GM12873 (cell line): ENCODE results near the gene ZNF536.

Experiments used
- TF ChIP-seq, protein P1 (sequence below): IDR thresholded peaks from 2 replicates; pipeline ENCODE4 v1.5.1; 2012; ENCODE audit warnings: low read depth, mild to moderate bottlenecking, moderate library complexity, low read length, control low read depth; ENCODE audit not compliant: insufficient read depth; ENCODE audit errors: missing control alignments

ZNF536 gene

DNA sequence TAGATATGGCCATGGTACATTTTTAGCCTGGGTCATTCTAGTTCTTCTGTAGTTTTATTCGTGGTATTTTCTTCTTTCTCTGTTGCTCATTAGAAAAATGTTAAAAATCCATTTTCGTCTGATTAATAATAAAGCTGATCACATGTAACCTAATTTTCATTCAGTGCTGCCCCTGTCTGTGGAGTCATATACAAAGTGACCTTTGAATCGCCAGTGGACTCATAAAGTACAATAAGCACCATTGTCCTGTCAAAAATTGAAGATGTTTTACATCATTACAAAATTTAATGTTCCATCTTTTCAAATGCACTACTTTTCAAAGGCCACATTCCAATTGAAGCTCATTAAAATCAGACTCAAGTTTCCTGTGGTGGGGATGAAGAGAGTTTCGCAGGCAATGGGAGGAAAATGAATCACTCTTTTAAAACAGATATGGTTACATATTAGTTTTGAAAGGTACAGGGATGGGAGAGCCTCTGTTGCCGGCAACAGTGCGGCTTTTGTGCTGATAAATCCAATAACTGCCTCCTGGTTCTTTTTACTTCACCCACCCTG, 205.4 kb downstream of the ZNF536 start:
- TF ChIP-seq, protein P1, sequence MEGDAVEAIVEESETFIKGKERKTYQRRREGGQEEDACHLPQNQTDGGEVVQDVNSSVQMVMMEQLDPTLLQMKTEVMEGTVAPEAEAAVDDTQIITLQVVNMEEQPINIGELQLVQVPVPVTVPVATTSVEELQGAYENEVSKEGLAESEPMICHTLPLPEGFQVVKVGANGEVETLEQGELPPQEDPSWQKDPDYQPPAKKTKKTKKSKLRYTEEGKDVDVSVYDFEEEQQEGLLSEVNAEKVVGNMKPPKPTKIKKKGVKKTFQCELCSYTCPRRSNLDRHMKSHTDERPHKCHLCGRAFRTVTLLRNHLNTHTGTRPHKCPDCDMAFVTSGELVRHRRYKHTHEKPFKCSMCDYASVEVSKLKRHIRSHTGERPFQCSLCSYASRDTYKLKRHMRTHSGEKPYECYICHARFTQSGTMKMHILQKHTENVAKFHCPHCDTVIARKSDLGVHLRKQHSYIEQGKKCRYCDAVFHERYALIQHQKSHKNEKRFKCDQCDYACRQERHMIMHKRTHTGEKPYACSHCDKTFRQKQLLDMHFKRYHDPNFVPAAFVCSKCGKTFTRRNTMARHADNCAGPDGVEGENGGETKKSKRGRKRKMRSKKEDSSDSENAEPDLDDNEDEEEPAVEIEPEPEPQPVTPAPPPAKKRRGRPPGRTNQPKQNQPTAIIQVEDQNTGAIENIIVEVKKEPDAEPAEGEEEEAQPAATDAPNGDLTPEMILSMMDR = no peak

DNA sequence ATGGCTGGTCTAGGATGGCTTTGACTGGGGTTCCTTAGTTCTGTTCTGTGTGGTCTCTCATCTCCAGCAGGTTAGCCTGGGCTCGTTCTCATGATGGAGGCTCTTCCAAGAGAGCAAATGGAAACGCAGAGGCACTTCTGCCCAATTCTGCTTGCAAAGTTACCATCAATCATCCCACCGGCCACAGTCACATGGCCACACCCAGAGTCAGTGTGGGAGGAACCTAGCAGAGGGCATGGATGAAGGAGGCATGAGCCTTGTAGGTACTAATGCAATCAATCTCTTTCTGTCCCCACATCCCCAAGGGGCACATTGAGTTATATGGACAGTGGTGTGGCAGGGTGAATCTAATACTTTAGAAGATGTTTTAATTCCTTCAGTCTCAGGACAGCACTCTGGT, 207.2 kb downstream of the ZNF536 start:
- TF ChIP-seq, protein P1 = no peak

DNA sequence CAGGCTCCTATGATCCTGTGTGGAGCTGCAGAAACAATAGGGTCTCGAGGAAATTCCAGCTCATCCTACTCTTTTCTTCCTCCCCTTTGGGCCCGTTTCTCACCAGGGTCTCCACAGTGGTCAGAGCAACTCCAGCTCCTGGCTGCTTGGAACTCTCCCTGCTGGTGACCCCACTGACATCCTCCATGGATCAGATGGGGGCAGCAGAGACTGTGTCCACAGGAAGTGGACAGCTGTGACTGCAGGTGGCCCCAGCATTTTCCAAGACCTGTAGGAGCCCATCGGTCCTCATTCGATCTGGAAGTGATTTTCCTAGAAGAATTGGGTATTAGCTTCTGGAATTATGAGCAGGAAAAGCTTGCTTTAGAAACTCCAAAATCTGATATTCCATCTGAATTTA, 208.5 kb downstream of the ZNF536 start:
- TF ChIP-seq, protein P1 = no peak

DNA sequence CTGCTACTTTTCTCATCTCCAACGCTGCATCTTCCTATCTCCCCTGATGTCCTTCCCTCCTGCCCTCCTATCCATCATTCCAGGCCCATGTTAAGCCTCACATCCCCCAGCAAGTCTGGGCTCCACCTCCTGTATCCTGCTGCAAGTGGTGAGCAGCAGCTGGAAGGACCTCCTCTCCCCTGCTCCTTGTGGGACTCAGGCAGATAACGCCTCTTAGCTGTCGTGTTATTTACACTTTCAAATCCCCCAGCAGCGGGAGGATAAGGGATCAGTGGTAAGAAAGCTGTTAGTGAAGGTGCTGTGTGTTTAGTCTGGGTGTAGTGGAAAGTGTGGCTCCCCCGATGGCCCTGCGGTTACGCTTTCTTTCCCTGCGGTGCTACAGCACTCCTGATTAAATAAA, 211.9 kb downstream of the ZNF536 start:
- TF ChIP-seq, protein P1 = no peak

DNA sequence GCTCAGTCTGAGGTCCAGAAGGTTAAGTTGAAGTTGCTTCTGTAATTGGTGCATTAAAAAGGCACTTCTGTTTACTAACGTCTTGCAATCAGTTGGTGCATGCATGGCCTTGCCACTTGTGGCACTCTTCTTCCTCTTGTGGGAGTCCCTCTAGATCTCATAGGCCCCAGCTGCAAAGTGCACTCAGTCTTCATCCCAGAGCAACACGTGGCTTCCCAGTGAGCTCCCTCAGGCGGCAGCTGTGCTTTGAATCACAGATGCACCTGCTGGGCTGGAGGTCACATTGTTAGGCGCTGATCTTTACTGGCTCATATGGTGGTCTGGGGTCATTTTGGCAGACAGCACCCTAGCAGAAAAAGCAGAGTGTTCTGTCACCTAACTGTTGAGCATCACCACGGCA, 215.7 kb downstream of the ZNF536 start:
- TF ChIP-seq, protein P1 = no peak

DNA sequence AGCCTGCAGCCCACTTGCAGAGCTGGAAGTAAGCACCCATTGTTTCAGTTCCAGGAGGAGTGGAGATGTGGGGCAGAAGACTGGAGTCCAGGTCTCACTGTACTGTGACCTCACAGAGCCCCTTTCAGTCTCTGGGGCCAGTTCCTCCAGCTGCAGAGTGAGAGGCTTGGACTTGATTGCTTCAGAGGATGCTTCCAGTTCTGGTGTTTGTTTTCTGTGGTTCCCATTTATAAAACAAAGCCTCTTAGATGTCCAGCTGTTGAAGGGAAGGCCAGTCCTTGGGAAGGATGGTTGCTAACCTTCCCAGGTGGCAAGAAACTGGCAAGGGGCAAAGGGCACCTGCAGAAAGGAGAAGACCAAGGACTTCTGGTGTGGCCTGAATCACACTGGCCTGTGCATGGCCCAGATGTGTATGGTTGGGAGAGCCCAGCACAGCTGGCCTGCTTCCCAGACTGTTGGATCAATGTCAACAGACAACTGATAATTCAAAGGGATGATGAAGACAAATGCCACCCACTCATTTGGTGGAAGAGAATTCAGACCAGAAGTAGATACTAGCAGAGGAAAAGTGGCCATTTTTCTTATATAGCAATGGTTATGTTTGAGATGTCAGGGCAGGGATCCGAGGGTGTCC, 218.5 kb downstream of the ZNF536 start:
- TF ChIP-seq, protein P1 = no peak

DNA sequence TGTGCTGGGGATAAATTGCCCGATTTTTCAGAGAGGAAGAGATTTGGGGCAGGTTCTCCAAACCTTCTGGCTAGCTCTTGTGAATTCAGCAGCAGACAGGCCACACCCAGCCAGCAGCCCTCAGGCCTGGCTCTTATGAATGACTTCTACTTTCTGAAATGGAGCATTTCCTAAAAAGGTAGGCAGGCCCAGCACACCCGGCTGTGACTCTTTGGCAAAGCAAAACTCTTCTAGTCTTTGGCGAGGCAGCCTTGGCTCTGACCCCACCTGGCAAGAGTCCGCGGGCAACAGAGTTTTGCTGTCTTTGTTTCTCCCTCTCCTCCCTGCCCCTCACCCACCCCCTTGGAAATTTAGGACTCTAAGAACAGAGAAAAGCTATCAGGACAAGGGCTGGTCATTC, 221.2 kb downstream of the ZNF536 start:
- TF ChIP-seq, protein P1 = no peak
